ENCODE data around the gene HSD17B7.
A peak's percentile ranks its signal among the peaks of the same experiment; 100 is the strongest.
"Not testable (repeated sequence)": the region's sequence is repeated elsewhere in the genome, so short reads cannot be mapped to it uniquely, and the experiment has no call there.

HSD17B7 gene

DNA sequence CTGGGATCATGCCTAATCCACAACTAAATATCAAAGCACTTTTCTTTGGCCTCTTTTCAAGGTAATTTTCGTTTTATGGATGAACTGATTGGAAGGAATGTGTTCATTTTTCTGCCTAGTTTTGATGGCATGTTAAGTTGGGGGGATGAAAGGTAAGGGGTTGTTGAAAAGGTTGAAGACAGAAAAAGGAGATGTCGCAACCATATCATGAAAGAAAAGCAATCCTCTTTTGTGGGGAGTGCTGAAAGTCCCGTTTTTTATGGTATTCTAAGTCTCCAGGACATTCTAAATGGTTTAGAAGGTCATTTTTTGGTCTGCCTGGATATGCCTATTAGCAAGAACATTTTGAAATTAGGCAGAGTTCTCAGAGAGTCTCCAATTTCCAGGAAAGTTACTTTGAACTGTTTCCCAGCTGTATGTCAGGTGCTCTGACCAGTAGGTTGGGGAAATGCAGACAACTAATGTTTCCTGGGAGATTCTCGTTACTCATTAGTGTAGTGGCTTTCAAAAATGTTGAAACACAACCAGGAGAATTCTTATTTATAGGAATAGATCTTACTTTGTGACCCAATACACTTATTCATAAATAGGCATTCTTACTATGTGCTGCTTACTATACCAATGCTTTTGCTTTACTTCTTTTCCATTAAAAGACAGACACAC is 6.2 kb downstream of the HSD17B7 start:
- not testable (repeated sequence) for DNase-seq (ENCODE audit: low spot score); H3K27ac ChIP-seq; H3K4me3 ChIP-seq

DNA sequence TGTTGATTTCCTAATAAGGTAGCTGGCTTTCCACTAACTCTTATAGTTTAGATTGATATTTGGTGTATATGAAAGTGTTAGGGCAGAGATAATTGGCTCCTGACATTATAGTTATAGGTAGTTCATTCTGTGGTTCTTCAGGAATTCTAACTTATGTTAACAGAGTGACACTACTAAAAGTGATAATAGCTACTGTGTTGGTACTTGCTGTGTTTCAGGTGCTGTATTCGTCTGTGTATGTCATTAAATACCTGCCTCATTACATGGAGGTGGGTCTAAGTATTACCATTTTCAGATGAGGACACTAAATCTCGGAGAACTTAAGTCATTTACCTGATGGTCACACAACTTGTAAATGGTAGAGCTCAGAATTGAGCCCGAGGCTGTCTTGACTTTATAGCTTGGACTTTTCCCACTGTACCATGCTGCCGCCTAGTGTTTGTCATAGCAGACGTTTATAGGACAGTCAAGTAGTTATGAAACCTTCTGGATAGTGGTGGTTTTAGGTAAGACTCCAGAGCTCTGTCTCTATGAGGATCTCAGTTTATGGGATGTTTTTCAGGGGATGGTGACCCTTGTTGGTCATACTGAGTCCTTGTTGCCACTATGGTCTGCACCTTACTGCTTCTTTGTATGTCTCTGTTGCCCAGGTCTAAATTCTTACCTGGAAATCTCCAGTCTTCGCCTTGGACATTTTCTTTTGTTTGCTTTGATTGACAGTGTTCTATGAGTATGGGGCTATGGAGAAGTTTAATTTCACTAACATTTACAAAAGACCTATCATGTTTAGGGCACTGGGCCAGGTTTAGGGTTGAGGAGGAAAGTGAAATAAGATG is 9.7 kb downstream of the HSD17B7 start:
- not testable (repeated sequence) for H3K27ac ChIP-seq; H3K4me3 ChIP-seq; DNase-seq (ENCODE audit: low spot score)

GRCh38 chr1:162807503-162807902 is 17.0 kb downstream of the HSD17B7 start:
- not testable (repeated sequence) for DNase-seq (ENCODE audit: low spot score); H3K27ac ChIP-seq

GRCh38 chr1:162812357-162812756 is 21.9 kb downstream of the HSD17B7 start:
- not testable (repeated sequence) for DNase-seq (ENCODE audit: low spot score); H3K4me3 ChIP-seq; H3K27ac ChIP-seq

More at GRCh38 chr1:162807503-162807902, 17.0 kb downstream of the HSD17B7 start:
- not testable (repeated sequence) for H3K4me3 ChIP-seq

DNA sequence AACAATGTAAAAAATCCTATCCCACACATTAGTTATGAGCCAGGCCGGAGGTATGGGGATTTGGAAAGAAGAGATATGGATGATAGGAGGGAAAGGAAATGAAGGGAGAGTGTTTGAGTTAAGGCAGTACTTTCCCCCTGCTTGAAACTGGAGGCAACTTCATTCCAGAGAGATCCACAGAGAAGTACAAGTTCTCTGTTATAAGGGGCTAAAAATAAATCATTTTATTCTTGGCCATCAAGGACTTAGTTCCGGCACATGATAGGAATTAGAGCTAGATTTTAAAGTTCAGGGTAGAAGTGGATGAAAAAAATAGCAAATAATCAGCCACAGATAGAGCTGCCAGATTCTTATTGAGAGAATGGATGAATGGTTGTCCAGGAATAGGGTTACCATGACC is 27.6 kb downstream of the HSD17B7 start:
- H3K4me3 ChIP-seq; H3K27ac ChIP-seq; DNase-seq (ENCODE audit: low spot score): not testable (repeated sequence)

DNA sequence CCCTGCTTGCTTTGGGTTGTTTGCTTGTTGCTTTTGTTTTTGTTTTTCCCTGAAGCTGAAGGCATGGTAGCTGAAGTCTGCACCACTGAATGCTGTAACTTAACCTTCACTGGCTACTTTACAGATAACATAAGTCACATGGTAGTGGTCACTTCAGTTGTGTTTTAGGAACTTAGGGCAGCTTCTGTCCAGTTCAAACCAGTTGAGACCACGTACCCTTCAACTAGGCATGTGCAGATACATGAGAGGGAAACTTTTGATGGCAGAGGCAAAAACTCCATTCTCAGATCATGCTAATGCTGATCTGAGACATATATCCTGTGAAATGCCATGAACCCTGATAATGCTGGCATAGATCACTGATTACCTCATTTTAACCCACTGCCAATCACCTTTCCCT is 28.2 kb downstream of the HSD17B7 start:
- not testable (repeated sequence) for H3K27ac ChIP-seq; DNase-seq (ENCODE audit: low spot score); H3K4me3 ChIP-seq

DNA sequence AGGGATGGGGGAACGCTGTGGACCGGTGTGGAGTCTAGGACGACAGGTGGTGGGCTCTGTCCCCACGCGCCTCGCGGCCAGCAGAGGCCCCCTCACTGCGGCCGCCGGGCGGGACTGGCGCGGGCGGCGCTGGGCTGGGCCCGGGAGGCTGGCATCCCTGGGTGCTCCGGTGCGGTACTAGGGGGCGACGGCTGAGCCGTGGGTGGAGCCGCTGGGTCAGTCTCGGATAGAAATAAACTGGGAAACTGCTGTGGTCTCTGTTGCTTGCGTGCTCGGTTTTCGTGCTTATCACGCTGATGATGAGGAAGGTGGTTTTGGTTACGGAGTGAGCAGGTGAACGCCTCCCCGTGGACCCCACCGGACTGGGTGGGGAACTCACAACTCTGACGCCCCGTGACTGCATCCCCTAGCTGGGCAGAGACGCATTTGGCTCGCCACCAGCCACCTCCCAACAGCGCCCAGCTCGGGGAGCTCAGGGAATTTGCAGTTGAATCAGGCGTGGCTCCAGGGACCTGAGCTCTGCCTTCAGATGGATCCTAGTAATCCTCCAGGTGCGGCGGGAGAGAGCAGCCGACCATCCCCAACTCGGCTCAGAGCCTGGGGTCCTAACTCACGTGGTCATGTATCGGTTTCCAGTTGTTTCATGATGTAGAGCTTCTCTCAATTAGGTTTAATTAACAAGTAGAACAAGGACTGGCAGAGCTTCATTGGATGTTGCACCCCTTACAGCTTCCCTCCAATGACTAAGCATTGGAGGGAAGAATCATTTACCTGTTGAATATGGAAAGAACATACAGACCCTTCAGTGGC is 32.1 kb downstream of the HSD17B7 start:
- no peak for TF ChIP-seq CTCF (IDR thresholded peaks at IDR 0.05)
- peak overlapping the region; percentile 79 for H3K4me3 ChIP-seq
- no peak overlapping the region for H3K27ac ChIP-seq
- peak; percentile 71 for DNase-seq (ENCODE audit: low spot score)

DNA sequence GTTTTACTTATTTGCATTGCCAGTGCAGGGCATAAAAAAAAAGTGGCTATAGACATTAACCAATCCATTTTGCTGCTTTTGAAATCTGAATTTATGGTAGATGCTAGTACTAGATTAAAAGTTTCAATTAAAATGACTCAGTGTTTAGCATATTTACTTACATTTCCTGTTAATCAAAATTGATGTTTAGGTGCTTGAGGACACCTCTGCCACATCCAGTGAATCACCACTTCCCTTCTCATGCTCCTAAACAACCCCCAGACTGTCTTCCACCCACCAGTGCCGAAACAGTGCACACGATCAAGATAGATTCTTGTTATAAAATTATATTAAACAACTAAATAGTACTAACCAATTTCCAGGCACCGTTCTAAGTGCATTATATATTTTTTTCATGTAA is 32.7 kb downstream of the HSD17B7 start:
- Histone ChIP-seq H3K27ac (no peak overlapping the region), H3K4me3 (no peak overlapping the region)
- TF ChIP-seq CTCF (IDR thresholded peaks at IDR 0.05): no peak
- no peak for DNase-seq (ENCODE audit: low spot score)

- Histone ChIP-seq H3K27ac (no peak overlapping the region), H3K4me3 (no peak overlapping the region)
- DNase-seq (ENCODE audit: low spot score): no peak
- no peak for TF ChIP-seq CTCF (IDR thresholded peaks at IDR 0.05)
Measured at GRCh38 chr1:162823771-162824525, 33.4 kb downstream of the HSD17B7 start.
